GM18499 (cell line): ENCODE data around the gene SUB1.
A peak's percentile ranks its signal among the peaks of the same experiment; 100 is the strongest.
"Not testable (repeated sequence)": the region's sequence is repeated elsewhere in the genome, so short reads cannot be mapped to it uniquely, and the experiment has no call there.

Source experiments
- ATAC-seq: cut with Tn5 transposase; IDR thresholded peaks from one replicate; pipeline ENCODE4 v1.9.1; 2021; ENCODE audit warnings: moderate number of reproducible peaks; ENCODE audit not compliant: insufficient read depth, unreplicated experiment

The SUB1 gene

GRCh38 chr5:32563614-32564013 lies 21.7 kb upstream of the SUB1 start:
- no peak for ATAC-seq

DNA sequence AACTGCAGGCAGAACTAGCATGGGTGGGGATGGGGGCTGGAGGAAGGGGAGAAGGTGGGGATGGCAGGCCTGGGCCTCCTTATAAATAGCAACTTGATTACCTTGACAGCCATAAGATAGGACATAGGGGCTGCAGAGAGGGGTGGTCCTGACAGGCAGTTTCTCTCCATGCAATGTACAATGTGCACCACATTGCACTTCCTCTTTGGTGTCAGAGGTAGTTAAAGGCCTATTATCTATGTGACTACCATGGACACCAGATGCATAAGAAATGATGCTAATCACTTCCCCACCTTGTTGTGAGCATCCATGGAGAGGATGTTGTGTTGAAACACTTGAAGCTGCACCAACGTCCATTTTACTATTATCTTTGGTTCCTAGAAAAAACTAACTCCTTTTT lies 20.2 kb upstream of the SUB1 start:
- ATAC-seq: no peak

DNA sequence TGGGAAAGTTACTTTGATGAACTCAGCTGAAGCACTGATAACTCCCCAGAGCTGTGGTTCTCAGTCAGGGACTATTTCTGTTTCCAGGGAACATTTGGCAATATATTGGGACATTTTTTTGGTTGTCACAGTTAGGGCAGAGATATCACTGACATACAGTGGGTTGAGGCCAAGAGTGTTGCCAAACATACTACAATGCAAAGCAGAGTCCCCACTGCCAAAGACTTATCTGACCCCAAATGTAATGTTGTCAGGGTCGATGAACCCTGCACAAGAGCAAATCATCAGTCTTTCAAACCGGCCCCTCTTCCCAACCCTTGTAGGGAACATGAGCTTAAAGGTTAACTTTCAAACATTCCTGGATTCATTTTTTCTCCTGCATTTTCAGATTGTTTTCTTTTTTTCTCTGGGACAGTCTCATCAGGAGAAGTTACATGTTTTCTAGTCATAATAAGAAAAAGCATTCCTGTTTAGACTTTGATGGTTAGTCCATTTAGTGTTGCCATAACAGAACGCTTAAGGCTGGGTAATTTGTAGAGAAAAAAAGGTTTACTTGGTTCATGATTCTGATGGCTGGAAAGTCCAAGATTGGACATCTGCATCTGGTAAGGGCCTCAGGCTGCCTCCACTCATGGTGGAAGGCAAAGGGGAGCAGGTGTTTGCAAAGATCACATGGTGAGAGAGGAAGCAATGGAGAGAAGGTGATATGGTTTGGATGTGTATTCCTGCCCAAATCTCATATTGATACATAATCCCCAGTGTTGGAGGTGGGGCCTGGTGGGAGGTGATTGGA lies 18.8 kb upstream of the SUB1 start:
- ATAC-seq: no peak

GRCh38 chr5:32571128-32571527 lies 14.2 kb upstream of the SUB1 start:
- no peak for ATAC-seq

- ATAC-seq: peak; percentile 78
Observed at GRCh38 chr5:32572778-32573480, 12.4 kb upstream of the SUB1 start.

DNA sequence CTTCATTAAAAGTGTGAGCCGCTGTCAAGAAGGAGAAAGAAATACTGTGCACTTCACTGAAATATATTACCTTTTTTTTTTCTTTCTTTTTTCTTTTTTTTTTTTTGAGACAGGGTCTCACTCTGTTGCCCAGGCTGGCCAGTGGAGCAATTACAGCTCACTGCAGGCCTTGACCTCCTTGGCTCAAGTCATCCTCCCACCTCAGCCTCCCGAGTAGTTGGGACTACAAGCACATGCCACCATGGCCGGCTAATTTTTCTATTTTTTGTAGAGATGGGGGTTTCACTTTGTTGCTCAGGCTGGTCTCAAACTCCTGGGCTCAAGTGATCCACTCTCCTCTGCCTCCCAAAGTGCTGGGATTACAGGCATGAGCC lies 11.9 kb upstream of the SUB1 start:
- ATAC-seq: not testable (repeated sequence)

GRCh38 chr5:32574540-32575175 lies 10.7 kb upstream of the SUB1 start:
- ATAC-seq: no peak

DNA sequence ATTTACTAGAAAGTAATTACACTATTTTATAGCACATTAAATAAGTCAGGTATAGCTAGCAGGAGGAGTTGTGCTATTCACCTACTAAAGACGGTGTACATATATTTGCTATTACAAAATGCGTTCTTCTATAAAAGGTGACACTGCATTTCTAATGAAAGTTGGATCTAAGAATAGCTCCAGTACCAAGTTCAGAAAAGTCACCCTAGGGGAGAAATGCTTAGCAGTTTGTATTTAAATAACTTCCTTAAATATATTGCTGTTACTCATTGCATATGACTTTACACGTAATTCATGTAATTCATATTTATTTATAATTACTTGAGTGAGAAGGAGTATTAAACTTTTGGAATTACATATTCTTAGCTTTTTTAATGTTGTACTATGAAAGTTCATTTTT lies 7.0 kb upstream of the SUB1 start:
- no peak for ATAC-seq

- ATAC-seq: no peak
Observed at GRCh38 chr5:32578764-32579163, 6.6 kb upstream of the SUB1 start.

- no peak for ATAC-seq
Observed at GRCh38 chr5:32581010-32581785, 4.2 kb upstream of the SUB1 start.

- ATAC-seq: peak; percentile 84
Observed at GRCh38 chr5:32583582-32584232, 1.6 kb upstream of the SUB1 start.

DNA sequence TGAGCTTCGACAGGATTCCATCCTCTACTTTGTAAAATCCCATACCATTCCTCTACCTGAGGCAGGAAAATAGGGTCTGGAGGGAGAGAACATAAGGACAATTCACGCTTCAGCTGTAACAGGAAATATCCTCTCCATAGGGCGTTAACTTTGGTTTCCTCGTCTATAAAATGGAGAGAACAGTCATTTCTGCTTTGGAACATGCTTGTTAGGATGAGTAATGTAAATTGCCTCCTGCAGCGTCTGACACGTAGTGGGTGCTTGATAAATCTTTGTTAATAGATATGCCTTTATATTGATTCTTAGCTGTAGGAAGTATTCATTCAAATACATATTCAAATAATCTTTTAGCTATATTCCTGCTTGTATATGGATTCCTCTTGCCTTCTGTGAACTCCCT lies 711 bp upstream of the SUB1 start:
- no peak for ATAC-seq

GRCh38 chr5:32585122-32585445 lies 273 bp upstream of the SUB1 start:
- no peak for ATAC-seq

GRCh38 chr5:32586276-32586599 lies 881 bp downstream of the SUB1 start:
- ATAC-seq: no peak

DNA sequence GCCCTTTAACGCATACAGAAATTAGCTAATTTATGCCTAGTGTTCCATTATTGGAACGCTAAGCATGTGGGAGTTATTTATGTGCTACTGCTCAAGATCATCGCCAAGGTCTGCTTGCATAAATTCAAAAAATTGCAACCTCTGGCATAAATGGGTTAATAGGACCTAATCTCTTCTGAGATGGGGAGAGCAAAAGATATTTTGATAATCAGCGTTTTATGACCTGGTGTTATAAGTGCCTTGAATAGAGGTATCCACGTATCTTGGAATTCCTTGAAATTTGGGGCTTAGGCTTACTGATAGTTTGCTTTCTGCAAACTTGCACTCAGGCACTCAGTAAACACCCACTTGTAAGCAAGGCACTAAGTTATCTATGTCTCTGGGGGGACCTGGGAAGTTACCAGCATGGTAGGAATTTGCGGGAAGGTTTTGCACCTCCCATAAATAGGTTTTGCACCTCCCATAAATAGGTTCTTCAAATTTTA lies 1.8 kb downstream of the SUB1 start:
- ATAC-seq: no peak

- ATAC-seq: peak; percentile 29
Observed at GRCh38 chr5:32589416-32589815, 4.1 kb downstream of the SUB1 start.

DNA sequence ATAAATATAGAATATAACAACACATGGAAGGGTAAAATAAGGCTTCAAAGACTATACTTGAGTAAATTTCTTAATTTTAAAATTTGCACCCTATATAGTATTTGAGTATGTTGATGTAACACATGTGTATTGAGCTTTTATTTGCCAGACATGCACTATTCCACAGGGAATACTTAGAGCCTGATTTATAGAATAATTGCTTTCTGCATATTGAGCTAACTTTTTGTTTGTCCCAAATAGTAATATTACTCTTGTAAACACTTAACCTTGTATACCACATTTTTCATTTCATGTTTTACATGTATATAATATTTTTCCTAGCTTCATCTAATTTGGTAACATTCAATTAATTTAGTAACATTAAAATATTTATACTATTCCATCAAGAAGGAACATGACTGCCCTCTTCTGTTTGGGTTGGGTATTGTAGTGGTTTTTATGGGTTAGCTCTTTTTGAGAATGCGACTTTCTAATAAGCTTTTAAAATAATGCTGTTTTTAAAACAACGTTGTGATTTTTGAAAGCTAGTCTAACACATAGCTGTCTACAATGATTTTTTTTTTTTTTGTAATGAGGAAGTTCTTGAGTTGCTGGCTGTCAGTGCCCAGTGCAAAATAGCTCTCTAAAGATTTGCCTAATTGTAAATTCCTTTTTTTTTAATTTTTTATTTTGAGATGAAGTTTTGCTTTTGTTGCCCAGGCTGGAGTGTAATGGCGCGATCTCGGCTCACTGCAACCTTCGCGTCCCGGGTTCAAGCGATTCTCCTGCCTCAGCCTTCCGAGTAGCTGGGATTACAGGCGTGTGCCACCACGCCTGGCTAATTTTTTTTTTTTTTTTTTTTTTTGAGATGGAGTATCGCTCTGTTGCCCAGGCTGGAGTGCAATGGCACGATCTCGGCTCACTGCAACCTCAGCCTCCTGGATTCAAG lies 4.8 kb downstream of the SUB1 start:
- ATAC-seq: no peak

DNA sequence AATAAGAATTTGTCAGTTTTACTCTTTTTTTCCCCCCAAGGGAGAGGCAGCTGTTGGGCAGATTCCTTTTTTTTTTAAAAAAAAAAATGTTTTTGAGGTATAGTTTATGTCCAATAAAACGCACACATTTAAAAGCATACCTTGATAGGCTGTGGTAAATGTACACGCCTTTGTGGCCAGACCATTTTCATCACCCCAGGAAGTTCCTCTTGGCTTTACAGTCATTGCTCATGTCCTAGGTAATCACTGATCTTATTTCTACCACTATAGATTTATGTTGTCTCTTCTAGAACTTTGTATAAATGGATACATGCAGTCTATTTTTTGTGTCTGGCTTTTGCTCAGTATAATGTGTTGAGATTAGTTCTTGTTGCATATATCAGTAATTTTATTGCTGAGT lies 9.8 kb downstream of the SUB1 start:
- ATAC-seq: no peak

GRCh38 chr5:32597041-32597629 lies 11.8 kb downstream of the SUB1 start:
- ATAC-seq: no peak
